GM18526 (cell line): ENCODE measurements around the gene KIAA0930.

Source experiments
- POLR2A ChIP-seq: IDR thresholded peaks from 3 replicates; pipeline ENCODE4 v1.6.1; 2011; ENCODE audit not compliant: insufficient read length; ENCODE audit errors: extremely low read depth

KIAA0930 gene

GRCh38 chr22:45164270-45165088, 76.2 kb downstream of the KIAA0930 start:
- no peak for TF ChIP-seq POLR2A

- TF ChIP-seq POLR2A: peak; percentile 91
Measured at GRCh38 chr22:45163451-45164269, 77.0 kb downstream of the KIAA0930 start, which contains the start of gene NUP50. NUP50 (plus strand) TSS chr22:45163925; CDS start chr22:45168178, 4,253 bp downstream.

- TF ChIP-seq POLR2A: no peak
Measured at GRCh38 chr22:45163099-45163450, 77.6 kb downstream of the KIAA0930 start.

GRCh38 chr22:45162531-45162930, 78.2 kb downstream of the KIAA0930 start:
- TF ChIP-seq POLR2A: no peak

- no peak for TF ChIP-seq POLR2A
Measured at GRCh38 chr22:45159652-45160462, 80.8 kb downstream of the KIAA0930 start.

GRCh38 chr22:45157907-45158306, 82.8 kb downstream of the KIAA0930 start:
- no peak for TF ChIP-seq POLR2A

GRCh38 chr22:45155050-45155840, 85.4 kb downstream of the KIAA0930 start:
- TF ChIP-seq POLR2A: no peak

GRCh38 chr22:45154383-45154782, 86.3 kb downstream of the KIAA0930 start:
- TF ChIP-seq POLR2A: no peak

- TF ChIP-seq POLR2A: no peak
Measured at GRCh38 chr22:45151503-45151902, 89.2 kb downstream of the KIAA0930 start.

GRCh38 chr22:45150139-45150538, 90.6 kb downstream of the KIAA0930 start:
- TF ChIP-seq POLR2A: no peak

GRCh38 chr22:45149671-45150070, 91.0 kb downstream of the KIAA0930 start:
- TF ChIP-seq POLR2A: no peak

GRCh38 chr22:45144916-45145315, 95.8 kb downstream of the KIAA0930 start:
- no peak for TF ChIP-seq POLR2A

- no peak for TF ChIP-seq POLR2A
Measured at GRCh38 chr22:45142376-45142775, 98.3 kb downstream of the KIAA0930 start.
